Omental fat pad (tissue), 4 donors: ENCODE data around the gene ALDOA. TPM values are rescaled to one million over a fixed set of nuclear protein-coding genes. Genes with fewer than 3 reads are reported as not detected.

Experiments used
- ATAC-seq: fragments of 150-250 bp; one replicate; pipeline ENCODE4 v1.9.1; 2016; ENCODE audit warnings: mild to moderate bottlenecking, moderate library complexity; ENCODE audit not compliant: low FRiP score
- DNase-seq: peaks from one replicate; pipeline ENCODE4 v3.0.0-alpha.2; 2019; ENCODE audit warnings: low spot score
- CTCF ChIP-seq, 3 donors: fragments of 450-650 bp; IDR thresholded peaks; one replicate each; pipeline ENCODE4 v1.5.1; 2016 to 2017; ENCODE audit warnings: antibody characterized with exemption in 3 of 3, mild to moderate bottlenecking in 3 of 3, moderate library complexity in 2 of 3
- total RNA-seq, 4 donors: library from RNA; depleted of rRNA; stranded (reverse); fragments of >200 nt; gene quantifications; one replicate each; pipeline ENCODE4 v1.1.0, GENCODE V29; 2016

ALDOA gene
- total RNA-seq, 4 donors from 2014 or later: 468 to 864 (median 772) TPM

- TF ChIP-seq CTCF (IDR thresholded peaks at IDR 0.05): no peak
- ATAC-seq: no peak
- no peak for DNase-seq
Observed at GRCh38 chr16:30090610-30091331, 25.2 kb downstream of the ALDOA start.

DNA sequence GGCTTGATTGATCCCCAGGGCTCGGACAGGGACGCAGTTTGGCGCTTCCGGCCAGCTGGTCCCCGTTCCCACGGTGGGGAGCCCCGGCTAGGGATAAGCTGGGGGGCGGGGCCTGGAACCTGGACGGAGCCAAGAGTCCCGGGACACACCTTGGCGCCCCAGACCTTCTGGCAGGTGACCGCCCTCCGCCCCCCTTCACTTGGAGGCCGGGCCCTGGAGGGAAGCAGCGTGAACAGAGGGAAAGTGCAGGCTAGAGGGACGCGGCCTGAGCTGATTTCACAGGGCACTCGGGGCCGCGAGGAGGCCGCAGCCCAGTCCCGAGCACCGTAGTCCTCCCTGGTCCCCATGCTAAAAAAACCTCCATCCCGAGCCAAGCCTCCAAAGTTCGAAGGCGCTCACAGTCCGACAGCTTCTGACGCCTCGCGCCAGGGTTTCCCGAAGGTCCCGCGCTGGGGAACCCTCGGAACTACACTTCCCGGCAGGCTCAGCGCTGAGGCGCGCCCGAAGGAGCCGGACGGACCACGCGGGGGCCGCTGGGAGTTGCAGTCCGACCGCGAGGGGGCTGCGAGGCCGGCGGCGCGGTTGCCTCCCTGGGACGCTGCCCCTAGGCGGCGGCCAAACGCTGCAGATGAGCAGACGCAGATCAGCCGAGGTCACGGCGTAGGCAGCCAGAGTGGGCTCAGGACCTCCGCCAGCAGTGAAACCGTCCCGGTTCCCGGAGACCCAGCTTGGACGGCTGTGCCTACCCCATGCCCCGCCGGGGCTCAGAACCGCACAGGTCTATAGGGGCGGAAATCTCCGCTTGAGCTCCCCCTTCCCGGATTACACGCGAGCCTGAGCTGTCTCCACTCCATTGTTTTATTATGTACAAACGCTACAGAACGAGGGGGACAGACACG is 26.2 kb downstream of the ALDOA start, which contains the start of gene TBX6:
Gene TBX6 (minus strand): TSS at position 451 of the 899 bp plus-strand sequence. CDS start 731 bp downstream, outside the sequence.
- ATAC-seq: peak; percentile 89
- peak in 2 of 3 donors; percentile 37 to 73 for TF ChIP-seq CTCF (IDR thresholded peaks at IDR 0.05)
- peak; percentile 77 for DNase-seq

DNA sequence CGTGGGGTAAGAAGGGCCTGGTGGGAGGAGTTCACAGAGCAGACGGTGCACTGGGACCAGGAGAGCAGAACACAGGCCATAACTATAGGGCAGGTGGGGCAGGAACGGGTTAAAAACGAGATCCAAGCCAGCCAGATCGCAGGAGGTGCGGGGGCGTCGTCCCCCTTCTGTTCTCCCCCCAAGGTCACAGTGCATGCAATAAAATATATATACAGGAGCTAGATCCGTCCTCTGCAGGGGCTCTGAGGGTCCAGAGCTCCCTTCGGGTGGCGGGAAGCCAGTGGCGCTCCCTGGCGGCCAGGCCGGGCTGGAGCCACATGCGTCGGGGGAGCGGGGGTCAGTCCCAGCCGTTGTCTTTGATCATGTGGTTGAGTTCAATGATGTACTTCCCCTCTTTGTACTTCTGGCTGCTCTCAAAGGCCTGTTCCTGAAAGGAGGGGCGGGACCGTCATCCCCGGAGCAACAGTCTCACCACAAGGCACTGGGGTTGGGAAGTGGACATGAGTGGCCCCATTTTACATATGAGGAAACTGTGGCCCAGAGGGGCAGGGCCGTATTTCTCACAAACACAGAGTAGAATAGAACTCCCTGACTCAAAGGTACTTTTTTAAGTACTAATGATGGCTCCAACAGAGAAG is 26.9 kb downstream of the ALDOA start:
- DNase-seq (no peak), ATAC-seq (peak; percentile 27)
- TF ChIP-seq CTCF (IDR thresholded peaks at IDR 0.05): peak in 1 of 3 donors; percentile 19

DNA sequence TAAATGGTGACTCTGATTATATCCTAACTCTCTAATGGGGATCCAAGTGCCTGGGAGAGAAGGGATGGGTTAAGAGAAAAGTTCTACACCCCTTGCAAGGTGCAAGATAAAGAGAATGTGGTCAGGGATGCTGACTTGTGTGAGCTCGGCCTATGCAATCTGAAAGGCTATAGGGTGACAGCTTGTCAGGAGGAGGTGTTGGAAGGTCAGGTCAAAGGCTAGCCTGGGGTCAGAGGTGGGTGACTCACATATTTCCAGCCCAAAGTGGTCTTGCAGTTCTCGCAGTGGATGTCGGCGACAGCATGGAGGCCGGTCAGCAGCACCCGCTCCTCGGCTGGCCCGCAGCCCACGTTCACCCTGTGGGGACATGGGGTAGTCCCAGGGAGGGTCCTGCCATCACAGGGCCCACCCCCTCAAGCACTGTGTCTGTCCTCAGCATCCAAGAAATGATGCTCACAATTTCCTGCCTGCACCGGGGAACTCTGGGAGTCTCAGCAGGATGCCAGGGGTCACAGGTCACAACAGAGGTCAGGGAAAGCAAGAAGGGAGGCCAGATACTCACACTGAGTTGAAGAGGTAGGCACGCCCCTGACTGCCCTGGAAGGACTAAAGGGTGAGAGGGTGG is 29.1 kb downstream of the ALDOA start:
- TF ChIP-seq CTCF (IDR thresholded peaks at IDR 0.05): no peak
- DNase-seq: no peak
- no peak for ATAC-seq

DNA sequence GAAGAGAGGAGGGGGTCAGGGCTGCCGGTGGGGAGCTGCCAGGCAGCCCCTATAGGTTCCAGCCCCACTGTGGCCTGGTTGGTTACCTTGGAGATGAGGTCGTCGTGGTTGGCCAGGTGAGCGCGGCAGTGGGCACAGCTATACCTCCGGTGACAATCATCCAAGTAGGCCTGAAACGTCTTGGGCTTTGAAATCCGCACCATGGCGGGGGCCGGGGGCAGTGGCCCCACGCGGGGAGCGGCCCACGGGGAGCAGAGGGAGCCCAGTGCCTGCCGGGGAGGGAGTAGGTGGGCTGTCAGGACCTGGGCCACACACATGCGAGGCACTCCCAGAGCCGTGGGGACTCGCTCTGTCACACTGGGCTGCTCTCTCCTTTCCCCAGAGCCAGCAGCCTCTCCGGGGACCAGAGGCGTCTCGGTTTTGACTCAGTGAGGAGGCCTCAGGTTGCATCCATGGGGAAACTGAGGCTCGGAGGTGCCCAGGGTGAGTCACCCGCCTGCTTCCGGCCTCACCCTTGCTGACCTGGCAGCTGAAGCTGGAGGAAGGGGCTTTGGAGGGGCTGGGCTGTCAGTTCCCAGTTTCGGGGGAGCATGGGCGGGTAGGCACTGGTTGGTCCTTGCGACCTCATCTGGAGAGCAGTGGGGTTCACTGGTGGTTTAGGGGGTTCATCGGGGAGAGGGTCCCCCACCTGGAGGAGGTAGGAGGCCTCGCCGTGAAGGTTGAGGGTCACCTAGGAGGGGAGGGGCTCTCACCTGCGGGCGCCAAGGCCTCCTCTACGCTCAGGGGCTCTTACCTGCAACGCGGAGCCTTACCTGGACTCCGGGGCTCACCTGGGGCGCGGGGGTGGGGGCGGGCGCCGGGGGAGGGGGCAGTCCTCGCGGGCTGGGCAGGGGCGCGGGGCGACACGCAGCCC is 29.9 kb downstream of the ALDOA start:
- ATAC-seq (no peak), DNase-seq (no peak)
- no peak for TF ChIP-seq CTCF (IDR thresholded peaks at IDR 0.05)
